ENCODE data around the gene ARID3A.

The ARID3A gene

GRCh38 chr19:988081-988480 is 62.2 kb downstream of the ARID3A start:
- Histone ChIP-seq H3K4me2 (ENCODE audit: low read depth, low read length, poor library complexity, severe bottlenecking) (no peak overlapping the region), H3K4me3 (ENCODE audit: low read length, poor library complexity, severe bottlenecking) (no peak overlapping the region), H3K9me2 (replicated peaks; ENCODE audit: low read depth, low read length) (no peaks in the 10 kb centered on the region), H3K9ac (ENCODE audit: low read depth, low read length, poor library complexity, severe bottlenecking) (no peak overlapping the region), H2AFZ (ENCODE audit: low read length) (no peak overlapping the region), H3K79me2 (ENCODE audit: insufficient read depth, low read length) (peaks cover 20% of the 10 kb centered on the region), H3K36me3 (ENCODE audit: insufficient read depth, low read length) (no peaks in the 10 kb centered on the region; the same call in 1 of the 2 replicates), H3K9me3 (ENCODE audit: insufficient read depth, low read depth, low read length) (no peaks in the 10 kb centered on the region), H4K20me1 (ENCODE audit: insufficient read depth, low read length, poor library complexity, severe bottlenecking) (no peaks in the 10 kb centered on the region), H3K27me3 (ENCODE audit: insufficient read depth, low read length, poor library complexity, severe bottlenecking) (no peaks in the 10 kb centered on the region), H3K4me1 (ENCODE audit: insufficient read depth, low read length, poor library complexity, severe bottlenecking) (peaks cover 19% of the 10 kb centered on the region), H3F3A (ENCODE audit: low read depth) (no peaks in the 10 kb centered on the region; the same call in 1 of the 2 replicates)
- TF ChIP-seq CTCF (conservative IDR thresholded peaks at IDR 0.05; ENCODE audit: low read length) (no peak), EZH2phosphoT487 (IDR thresholded peaks at IDR 0.05; ENCODE audit: borderline replicate concordance) (no peak)

- Histone ChIP-seq H3F3A (ENCODE audit: low read depth) (no peaks in the 10 kb centered on the region; the same call in 1 of the 2 replicates), H2AFZ (ENCODE audit: low read length) (no peak overlapping the region), H3K9me3 (ENCODE audit: insufficient read depth, low read depth, low read length) (no peaks in the 10 kb centered on the region), H3K9ac (ENCODE audit: low read depth, low read length, poor library complexity, severe bottlenecking) (no peak overlapping the region), H3K27me3 (ENCODE audit: insufficient read depth, low read length, poor library complexity, severe bottlenecking) (no peaks in the 10 kb centered on the region), H3K79me2 (ENCODE audit: insufficient read depth, low read length) (peaks cover 20% of the 10 kb centered on the region), H3K4me3 (ENCODE audit: low read length, poor library complexity, severe bottlenecking) (no peak overlapping the region), H3K9me2 (replicated peaks; ENCODE audit: low read depth, low read length) (no peaks in the 10 kb centered on the region), H3K36me3 (ENCODE audit: insufficient read depth, low read length) (no peaks in the 10 kb centered on the region; the same call in 1 of the 2 replicates), H3K4me1 (ENCODE audit: insufficient read depth, low read length, poor library complexity, severe bottlenecking) (peaks cover 16% of the 10 kb centered on the region), H4K20me1 (ENCODE audit: insufficient read depth, low read length, poor library complexity, severe bottlenecking) (no peaks in the 10 kb centered on the region), H3K4me2 (ENCODE audit: low read depth, low read length, poor library complexity, severe bottlenecking) (no peak overlapping the region)
- TF ChIP-seq CTCF (conservative IDR thresholded peaks at IDR 0.05; ENCODE audit: low read length) = no peak
- no peak for TF ChIP-seq EZH2phosphoT487 (IDR thresholded peaks at IDR 0.05; ENCODE audit: borderline replicate concordance)
Measured at GRCh38 chr19:988510-988909, 62.7 kb downstream of the ARID3A start.

GRCh38 chr19:989381-990081 is 63.7 kb downstream of the ARID3A start:
- Histone ChIP-seq H3F3A (ENCODE audit: low read depth) (no peaks in the 10 kb centered on the region; the same call in 1 of the 2 replicates), H3K9me2 (replicated peaks; ENCODE audit: low read depth, low read length) (no peaks in the 10 kb centered on the region), H3K4me2 (ENCODE audit: low read depth, low read length, poor library complexity, severe bottlenecking) (no peak overlapping the region), H3K4me1 (ENCODE audit: insufficient read depth, low read length, poor library complexity, severe bottlenecking) (peaks cover 11% of the 10 kb centered on the region), H3K36me3 (ENCODE audit: insufficient read depth, low read length) (no peaks in the 10 kb centered on the region; the same call in 1 of the 2 replicates), H3K9me3 (ENCODE audit: insufficient read depth, low read depth, low read length) (no peaks in the 10 kb centered on the region), H2AFZ (ENCODE audit: low read length) (no peak overlapping the region), H3K4me3 (ENCODE audit: low read length, poor library complexity, severe bottlenecking) (no peak overlapping the region), H4K20me1 (ENCODE audit: insufficient read depth, low read length, poor library complexity, severe bottlenecking) (no peaks in the 10 kb centered on the region), H3K27me3 (ENCODE audit: insufficient read depth, low read length, poor library complexity, severe bottlenecking) (no peaks in the 10 kb centered on the region), H3K9ac (ENCODE audit: low read depth, low read length, poor library complexity, severe bottlenecking) (no peak overlapping the region), H3K79me2 (ENCODE audit: insufficient read depth, low read length) (peaks cover 17% of the 10 kb centered on the region)
- no peak for TF ChIP-seq EZH2phosphoT487 (IDR thresholded peaks at IDR 0.05; ENCODE audit: borderline replicate concordance)
- peak; percentile 37 for TF ChIP-seq CTCF (conservative IDR thresholded peaks at IDR 0.05; ENCODE audit: low read length)

Measured in Loucy (cell line).